H1 (cell line): ENCODE data around the gene CD79A. TPM values are rescaled to one million over a fixed set of nuclear protein-coding genes. Genes with fewer than 3 reads are reported as not detected.

ENCODE experiments used
- CTCF ChIA-PET: fragments of 300-600 bp; sonication (Branson Sonifier 250); formaldehyde crosslinking; loops from one replicate; lab custom pipeline; 2021; ENCODE audit not compliant: partially characterized antibody; lab: Charles Lee
- POLR2A ChIA-PET: fragments of 300-600 bp; sonication (Branson Sonifier 250); formaldehyde crosslinking; loops from one replicate; lab custom pipeline; 2021; ENCODE audit warnings: inconsistent platforms; ENCODE audit not compliant: partially characterized antibody; lab: Charles Lee
- DNase-seq, 2 experiments: peaks; one replicate each; pipeline versions ENCODE4 v3.0.0 to v3.0.0-alpha.2; 2010 to 2022; ENCODE audit warnings: low spot score in 2 of 2, low read depth in 1 of 2, mixed read lengths in 1 of 2
- FAIRE-seq: peaks from 2 replicates; lab custom pipeline; 2011; peaks lifted over from hg19 to GRCh38; lab: Jason Lieb, UNC
- H2AFZ ChIP-seq: 2 replicates; pipeline ENCODE4 v1.8.1; 2012; ENCODE audit warnings: low read length, inconsistent platforms
- H2AK5ac ChIP-seq: 2 replicates; pipeline ENCODE4 v1.6.1; 2013; ENCODE audit warnings: low read depth, low read length
- H2BK120ac ChIP-seq: replicated peaks from 2 replicates; pipeline ENCODE3; 2013; ENCODE audit warnings: low read depth, low read length, inconsistent platforms
- H2BK12ac ChIP-seq: 2 replicates; pipeline ENCODE4 v1.6.1; 2013; ENCODE audit warnings: low read depth, low read length
- H2BK15ac ChIP-seq: 2 replicates; pipeline ENCODE4 v1.6.1; 2013; ENCODE audit warnings: low read length
- H2BK20ac ChIP-seq: 2 replicates; pipeline ENCODE4 v1.6.1; 2013; ENCODE audit warnings: low read length
- H2BK5ac ChIP-seq: 2 replicates; pipeline ENCODE4 v1.6.1; 2013; ENCODE audit warnings: low read depth, low read length
- H3K14ac ChIP-seq: 2 replicates; pipeline ENCODE4 v1.6.1; 2013; ENCODE audit warnings: inconsistent platforms; ENCODE audit not compliant: insufficient read length
- H3K18ac ChIP-seq: 2 replicates; pipeline ENCODE4 v1.6.1; 2013; ENCODE audit warnings: low read length; ENCODE audit errors: extremely low read depth
- H3K23ac ChIP-seq: 2 replicates; pipeline ENCODE4 v1.6.1; 2013; ENCODE audit warnings: inconsistent platforms; ENCODE audit not compliant: insufficient read length
- H3K23me2 ChIP-seq: 2 replicates; pipeline ENCODE4 v1.6.1; 2013; ENCODE audit warnings: low read depth, low read length
- H3K27ac ChIP-seq: 2 replicates; pipeline ENCODE4 v1.6.1; 2011; ENCODE audit warnings: low read depth, low read length, inconsistent platforms
- H3K27me3 ChIP-seq, 4 experiments: replicated peaks in 1 of 4; 1 replicate in 1 of 4; 2 replicates in 3 of 4; pipeline versions ENCODE4 v1.6.1 to v1.8.1; 2011 to 2013; ENCODE audit warnings: low read length in 3 of 4, mild to moderate bottlenecking in 3 of 4, inconsistent platforms in 2 of 4, mixed read lengths in 2 of 4, moderate library complexity in 1 of 4; ENCODE audit not compliant: control insufficient read depth in 3 of 4, insufficient read depth in 3 of 4; ENCODE audit errors: extremely low read depth in 1 of 4
- H3K36me3 ChIP-seq, 4 experiments: 2 replicates each; pipeline versions ENCODE4 v1.6.1 to v1.8.1; 2011 to 2013; ENCODE audit warnings: mild to moderate bottlenecking in 4 of 4, low read length in 3 of 4, moderate library complexity in 2 of 4, control low read depth in 1 of 4, inconsistent platforms in 1 of 4; ENCODE audit not compliant: insufficient read depth in 4 of 4, control insufficient read depth in 2 of 4
- H3K4ac ChIP-seq: replicated peaks from 2 replicates; pipeline ENCODE3; 2013; ENCODE audit warnings: low read length, low read depth, mixed read lengths, inconsistent platforms; ENCODE audit not compliant: insufficient read length
- H3K4me1 ChIP-seq, 4 experiments: replicated peaks in 1 of 4; 1 replicate in 1 of 4; 2 replicates in 3 of 4; pipeline versions ENCODE4 v1.6.1 to v1.8.1; 2011 to 2013; ENCODE audit warnings: low read length in 3 of 4, inconsistent platforms in 2 of 4, mixed read lengths in 1 of 4; ENCODE audit not compliant: insufficient read depth in 4 of 4, control insufficient read depth in 3 of 4
- H3K4me2 ChIP-seq, 2 experiments: 2 replicates each; pipeline versions ENCODE4 v1.6.1 to v1.8.1; 2011 to 2013; ENCODE audit warnings: low read depth in 2 of 2, low read length in 2 of 2, control low read depth in 1 of 2, inconsistent platforms in 1 of 2, mild to moderate bottlenecking in 1 of 2; ENCODE audit not compliant: insufficient read depth in 1 of 2
- H3K4me3 ChIP-seq, 4 experiments: fragments of 200-600, 300-600 bp in 1 of 4; sonication (generic), shearing (Covaris generic), sonication (Bioruptor Twin) in 1 of 4; 2 replicates each; pipeline versions ENCODE4 v1.5.1 to v1.8.1; 2011 to 2016; ENCODE audit warnings: low read length in 4 of 4, low read depth in 3 of 4, control low read depth in 2 of 4, inconsistent platforms in 2 of 4, mild to moderate bottlenecking in 2 of 4, mixed read lengths in 1 of 4, moderate library complexity in 1 of 4; ENCODE audit not compliant: insufficient read depth in 2 of 4; ENCODE audit errors: extremely low read depth in 1 of 4
- H3K56ac ChIP-seq: replicated peaks from 2 replicates; pipeline ENCODE3; 2013; ENCODE audit warnings: low read depth, mild to moderate bottlenecking, mixed read lengths, low read length, inconsistent platforms; ENCODE audit not compliant: insufficient read length
- H3K79me1 ChIP-seq: 2 replicates; pipeline ENCODE4 v1.6.1; 2013; ENCODE audit warnings: low read depth, low read length, control low read depth
- H3K79me2 ChIP-seq, 2 experiments: 2 replicates each; pipeline versions ENCODE4 v1.6.1 to v1.8.1; 2012 to 2013; ENCODE audit warnings: low read length in 2 of 2, mild to moderate bottlenecking in 2 of 2, inconsistent platforms in 1 of 2; ENCODE audit not compliant: insufficient read depth in 2 of 2, control insufficient read depth in 1 of 2
- H3K9ac ChIP-seq, 4 experiments: replicated peaks in 1 of 4; 1 replicate in 1 of 4; 2 replicates in 3 of 4; pipeline versions ENCODE4 v1.6.1 to v1.8.1; 2011 to 2013; ENCODE audit warnings: low read depth in 3 of 4, low read length in 3 of 4, control low read depth in 2 of 4, mild to moderate bottlenecking in 2 of 4, moderate library complexity in 2 of 4, inconsistent platforms in 1 of 4; ENCODE audit errors: extremely low read depth in 1 of 4
- H3K9me3 ChIP-seq, 2 experiments: 2 replicates each; pipeline versions ENCODE4 v1.6.1 to v1.8.1; 2012 to 2013; ENCODE audit warnings: mild to moderate bottlenecking in 2 of 2, moderate library complexity in 2 of 2, control low read depth in 1 of 2, inconsistent platforms in 1 of 2, low read depth in 1 of 2, low read length in 1 of 2, mixed read lengths in 1 of 2; ENCODE audit not compliant: insufficient read depth in 2 of 2
- H4K20me1 ChIP-seq, 2 experiments: replicated peaks in 1 of 2; 2 replicates each; pipeline versions ENCODE3 to v1.8.1; 2011 to 2013; ENCODE audit warnings: inconsistent platforms in 2 of 2, low read length in 2 of 2, mild to moderate bottlenecking in 1 of 2; ENCODE audit not compliant: insufficient read depth in 2 of 2, control insufficient read depth in 1 of 2
- H4K5ac ChIP-seq: 2 replicates; pipeline ENCODE4 v1.6.1; 2013; ENCODE audit warnings: low read length, low read depth, mixed read lengths, inconsistent platforms; ENCODE audit not compliant: insufficient read length
- H4K8ac ChIP-seq: 2 replicates; pipeline ENCODE4 v1.8.0; 2013; ENCODE audit warnings: mild to moderate bottlenecking, moderate library complexity, low read length, inconsistent platforms; ENCODE audit not compliant: insufficient read depth; ENCODE audit errors: extremely low read depth
- H4K91ac ChIP-seq: replicated peaks from 2 replicates; pipeline ENCODE3; 2013; ENCODE audit warnings: low read length, mixed read lengths, inconsistent platforms; ENCODE audit not compliant: insufficient read length
- BRCA1 ChIP-seq: IDR thresholded peaks from 2 replicates; pipeline ENCODE4 v1.6.1; 2012; ENCODE audit warnings: low read depth, low read length, improper control_type of control experiment
- CREB1 ChIP-seq: IDR thresholded peaks from 2 replicates; pipeline ENCODE4 v1.6.1; 2012; ENCODE audit warnings: inconsistent platforms
- E2F6 ChIP-seq: IDR thresholded peaks from 2 replicates; pipeline ENCODE4 v1.6.1; 2012; ENCODE audit warnings: inconsistent platforms
- EZH2 ChIP-seq: fragments of 200-600 bp; sonication (generic); IDR thresholded peaks from 2 replicates; pipeline ENCODE4 v1.7.1; 2012; ENCODE audit warnings: low read depth, mild to moderate bottlenecking, moderate library complexity, low read length, inconsistent platforms; ENCODE audit not compliant: severe bottlenecking
- JUN ChIP-seq: IDR thresholded peaks from 2 replicates; pipeline ENCODE4 v1.6.1; 2011; ENCODE audit warnings: low read depth, mild to moderate bottlenecking, improper control_type of control experiment, low read length
- KDM5A ChIP-seq: fragments of 200-600 bp; IDR thresholded peaks from 2 replicates; pipeline ENCODE4 v1.7.1; 2012; ENCODE audit warnings: mild to moderate bottlenecking, low read length, inconsistent platforms, mixed read lengths
- PHF8 ChIP-seq: fragments of 200-600 bp; sonication (generic); conservative IDR thresholded peaks from 2 replicates; pipeline ENCODE4 v1.7.1; 2012; ENCODE audit warnings: low read depth, mild to moderate bottlenecking, inconsistent platforms, low read length, moderate library complexity
- POU5F1 ChIP-seq: IDR thresholded peaks from 2 replicates; pipeline ENCODE4 v1.6.1; 2011; ENCODE audit warnings: low read depth, mild to moderate bottlenecking, low read length, moderate library complexity
- RAD21 ChIP-seq, 2 experiments: IDR thresholded peaks in 1 of 2; conservative IDR thresholded peaks in 1 of 2; 2 replicates each; pipeline ENCODE4 v1.6.1; 2011; ENCODE audit warnings: low read depth in 2 of 2, low read length in 2 of 2, improper control_type of control experiment in 1 of 2, inconsistent platforms in 1 of 2, mild to moderate bottlenecking in 1 of 2, moderate library complexity in 1 of 2
- RXRA ChIP-seq: IDR thresholded peaks from 2 replicates; pipeline ENCODE4 v1.6.1; 2011; ENCODE audit warnings: low read depth, mild to moderate bottlenecking, low read length, moderate library complexity; ENCODE audit not compliant: insufficient read depth
- SIN3A ChIP-seq, 2 experiments: IDR thresholded peaks in 1 of 2; conservative IDR thresholded peaks in 1 of 2; 2 replicates each; pipeline ENCODE4 v1.6.1; 2011 to 2012; ENCODE audit warnings: low read length in 2 of 2, improper control_type of control experiment in 1 of 2, low read depth in 1 of 2, mild to moderate bottlenecking in 1 of 2
- SP4 ChIP-seq: IDR thresholded peaks from 2 replicates; pipeline ENCODE4 v1.6.1; 2012; ENCODE audit warnings: low read length, inconsistent platforms
- WGBS, 2 experiments: shearing (Covaris generic) in 1 of 2; methylation state at CpG; one replicate each; pipeline versions ENCODE4 v1.1.6 to v1.1.7; 2013 to 2015; ENCODE audit warnings: low lambda C conversion rate in 2 of 2, mixed read lengths in 2 of 2, inconsistent platforms in 1 of 2, low coverage in 1 of 2, missing lambda C conversion rate in 1 of 2; ENCODE audit not compliant: insufficient replicate concordance in 2 of 2, insufficient coverage in 1 of 2, insufficient read length in 1 of 2; ENCODE audit errors: extremely low coverage in 1 of 2, missing lambda C conversion rate in 1 of 2; 5-methylcytosine and 5-hydroxymethylcytosine counted together
- polyA plus RNA-seq, 7 experiments: library from polyadenylated mRNA; depleted of rRNA in 3 of 7; stranded (reverse) in 5 of 7; unstranded in 2 of 7; fragments of >200 nt in 5 of 7; fragments of 200-250 nt in 2 of 7; gene quantifications; 1 replicate in 5 of 7; 2 replicates in 1 of 7; 4 replicates in 1 of 7; pipeline versions ENCODE4 v1.2.1 to v1.2.3, GENCODE V29; 2011 to 2013; ENCODE audit warnings: missing spikeins in 2 of 7, mixed read lengths in 2 of 7
- total RNA-seq: library from RNA; stranded (reverse); fragmentation: NEBNext Ultra II Directional; extraction: Animal tissue kit (Norgen Biotek cat#: 25700); gene quantifications from 2 replicates; pipeline ENCODE4 v1.2.1, GENCODE V29; 2021

The CD79A gene
- total and polyA plus RNA-seq, 2 of the 8 experiments (the other 6 are each of a cell fraction or from before 2014, with no cell fraction given), result 0.54 to 0.77 TPM

GRCh38 chr19:41837981-41838708 lies 38.9 kb upstream of the CD79A start:
- CTCF ChIA-PET, result interaction anchor here (0.6 to 5.0 kb wide), 5 partner anchors 14 to 679 kb away, joined by 3 to 31 read pairs (median 7); no protein-coding TSS in a partner anchor
- no peak overlapping the region for H3K4me3 ChIP-seq
- no peak overlapping the region for H2BK5ac ChIP-seq
- H2BK15ac ChIP-seq, result peak overlapping the region; percentile 46; the same call in 1 of the 2 replicates
- H3K23ac ChIP-seq, result no peak overlapping the region
- 68% methylated on average over 13 of the region's 13 CpGs; no CpG with 5 or more reads in 1 of the 2 experiments for WGBS, 2 experiments
- H3K27ac ChIP-seq, result no peak overlapping the region
- no peak overlapping the region for H4K5ac ChIP-seq
- H2BK12ac ChIP-seq, result no peak overlapping the region
- TF ChIP-seq SIN3A (conservative IDR thresholded peaks at IDR 0.05 in 1 of 2, IDR thresholded peaks at IDR 0.05 in 1 of 2; ENCODE audit: low read depth in 1 of 2, low read length in 2 of 2) (no peak), SP4 (no peak), PHF8 (no peak), RAD21 (IDR thresholded peaks at IDR 0.05 in 1 of 2, conservative IDR thresholded peaks at IDR 0.05 in 1 of 2; ENCODE audit: low read depth in 2 of 2, low read length in 2 of 2) (no peak), POU5F1 (no peak), E2F6 (no peak), CREB1 (no peak), BRCA1 (no peak), KDM5A (no peak), EZH2 (no peak), JUN (no peak), RXRA (no peak)
- TF ChIP-seq, all 59 proteins: peak for 0
- H3K18ac ChIP-seq, result no peak overlapping the region
- no peaks in the 10 kb centered on the region for H3K79me1 ChIP-seq
- no peak overlapping the region for H3K4me2 ChIP-seq
- no peak overlapping the region for H2AFZ ChIP-seq
- no peak overlapping the region for H4K91ac ChIP-seq
- H4K8ac ChIP-seq, result no peak overlapping the region
- H3K27me3 ChIP-seq, result no peaks in the 10 kb centered on the region
- H3K56ac ChIP-seq, result no peak overlapping the region
- DNase-seq (no peak), FAIRE-seq (no peak)
- POLR2A ChIA-PET, result interaction anchor here (0.8 to 1.0 kb wide), 3 partner anchors 13 to 23 kb away, joined by 3 to 4 read pairs (median 4); no protein-coding TSS in a partner anchor
- H3K4me1 ChIP-seq, result no peaks in the 10 kb centered on the region
- H4K20me1 ChIP-seq, result no peaks in the 10 kb centered on the region
- H2AK5ac ChIP-seq, result no peak overlapping the region
- no peak overlapping the region for H2BK20ac ChIP-seq
- no peaks in the 10 kb centered on the region for H3K23me2 ChIP-seq
- H3K9me3 ChIP-seq, result peaks cover 4 to 17% of the 10 kb centered on the region in 2 experiments; a peak in 3 of 4 replicates
- H3K79me2 ChIP-seq, result no peaks in the 10 kb centered on the region
- no peaks in the 10 kb centered on the region for H3K36me3 ChIP-seq
- H3K14ac ChIP-seq, result no peak overlapping the region
- no peak overlapping the region for H3K9ac ChIP-seq
- no peak overlapping the region for H3K4ac ChIP-seq
- H2BK120ac ChIP-seq, result no peak overlapping the region
